ENCODE results near the gene RTN4. TPM values are rescaled to one million over a fixed set of nuclear protein-coding genes. Genes with fewer than 3 reads are reported as not detected.

Gene RTN4
- total and polyA plus RNA-seq, 2 experiments from 2014 or later = 218 to 221 TPM

- Histone ChIP-seq H3K4me1 (ENCODE audit: insufficient read depth) (peaks cover 71% of the 10 kb centered on the region), H3K4me2 (peak overlapping the region; percentile 24; the same call in 1 of the 2 replicates), H4K20me1 (replicated peaks; ENCODE audit: insufficient read depth) (peaks cover 51% of the 10 kb centered on the region), H3K79me2 (replicated peaks; ENCODE audit: insufficient read depth) (peaks cover 98% of the 10 kb centered on the region), H3K36me3 (ENCODE audit: insufficient read depth) (no peaks in the 10 kb centered on the region), H3K4me3 (no peak overlapping the region), H3F3A (replicated peaks; ENCODE audit: low read depth) (no peaks in the 10 kb centered on the region), H3K27ac (ENCODE audit: low read depth) (peak overlapping the region; percentile 39; the same call in 1 of the 2 replicates), H3K27me3 (ENCODE audit: insufficient read depth) (no peaks in the 10 kb centered on the region), H3K9me2 (ENCODE audit: insufficient read depth) (no peaks in the 10 kb centered on the region), H2AFZ (no peak overlapping the region)
- Mint-ChIP-seq H3K4me1 (peaks cover 24% of the 10 kb centered on the region), H3K4me3 (no peak overlapping the region), H3K9me3 (no peaks in the 10 kb centered on the region), H3K27ac (no peak overlapping the region), H3K36me3 (ENCODE audit: low read depth) (no peaks in the 10 kb centered on the region; the same call in 2 of the 3 replicates), H3K27me3 (ENCODE audit: insufficient read depth, low read depth, poor library complexity) (no peaks in the 10 kb centered on the region)
- ATAC-seq (no peak; the same call in 2 of the 3 replicates), DNase-seq (ENCODE audit: low spot score) (no peak)
- TF ChIP-seq REST (IDR thresholded peaks at IDR 0.05; ENCODE audit: unreplicated experiment) (no peak), ZNF331 (CRISPR knock-in tag; IDR thresholded peaks at IDR 0.05; ENCODE audit: low read depth) (no peak), EZH2 (IDR thresholded peaks at IDR 0.05; ENCODE audit: low read depth, unreplicated experiment) (no peak), ETS1 (IDR thresholded peaks at IDR 0.05) (no peak), ZNF114 (CRISPR knock-in tag; IDR thresholded peaks at IDR 0.05) (no peak), POLR2AphosphoS5 (IDR thresholded peaks at IDR 0.05; ENCODE audit: low read depth) (no peak), JUNB (IDR thresholded peaks at IDR 0.05; ENCODE audit: unreplicated experiment) (no peak), CTCF (conservative IDR thresholded peaks at IDR 0.05; ENCODE audit: low read depth in 2 of 2) (no peak), STAT1 (IDR thresholded peaks at IDR 0.05; ENCODE audit: unreplicated experiment) (no peak), NANOG (IDR thresholded peaks at IDR 0.05; ENCODE audit: borderline replicate concordance) (no peak), EZH2phosphoT487 (IDR thresholded peaks at IDR 0.05; ENCODE audit: unreplicated experiment) (no peak), ZNF462 (CRISPR knock-in tag; IDR thresholded peaks at IDR 0.05) (no peak)
Observed at GRCh38 chr2:55027226-55027625, 23.0 kb downstream of the RTN4 start.

All from GM23338 (cell line).